Lung (tissue), 12 donors: ENCODE results near the gene RINT1. TPM values are rescaled to one million over a fixed set of nuclear protein-coding genes. Genes with fewer than 3 reads are reported as not detected.
A peak's percentile ranks its signal among the peaks of the same experiment; 100 is the strongest.

Experiments
- ATAC-seq: fragments of 200-7000 bp; cut with Tn5 transposase; one replicate; pipeline ENCODE4 v1.9.1; 2020; ENCODE audit warnings: moderate number of reproducible peaks; ENCODE audit not compliant: insufficient read depth, low FRiP score
- DNase-seq, 3 donors: peaks; one replicate each; pipeline ENCODE4 v3.0.0-alpha.2; 2013 to 2017
- H3K27ac ChIP-seq, 2 donors: one replicate each; pipeline ENCODE4 v1.5.1; 2013; ENCODE audit warnings: mild to moderate bottlenecking in 2 of 2, moderate library complexity in 2 of 2, control low read depth in 1 of 2, inconsistent platforms in 1 of 2, low read depth in 1 of 2, low read length in 1 of 2
- H3K27me3 ChIP-seq, 3 donors: one replicate each; pipeline ENCODE4 v1.5.1; 2013; ENCODE audit warnings: low read length in 2 of 3; ENCODE audit not compliant: control insufficient read depth in 3 of 3, insufficient read depth in 3 of 3
- H3K36me3 ChIP-seq, 4 donors: one replicate each; pipeline ENCODE4 v1.5.1; 2013; ENCODE audit warnings: low read length in 4 of 4, mild to moderate bottlenecking in 1 of 4, moderate library complexity in 1 of 4; ENCODE audit not compliant: control insufficient read depth in 4 of 4, insufficient read depth in 4 of 4
- H3K4me1 ChIP-seq, 5 donors: one replicate each; pipeline ENCODE4 v1.5.1; 2013; ENCODE audit warnings: low read length in 5 of 5, mild to moderate bottlenecking in 2 of 5, moderate library complexity in 1 of 5; ENCODE audit not compliant: control insufficient read depth in 5 of 5, insufficient read depth in 5 of 5
- H3K4me3 ChIP-seq: one replicate; pipeline ENCODE4 v1.5.1; 2013; ENCODE audit warnings: mild to moderate bottlenecking, control low read depth, moderate library complexity
- H3K9ac ChIP-seq, 2 donors: one replicate each; pipeline ENCODE4 v1.5.1; 2013; ENCODE audit warnings: low read length in 2 of 2, control low read depth in 1 of 2; ENCODE audit not compliant: insufficient read depth in 1 of 2
- H3K9me3 ChIP-seq, 4 donors: one replicate each; pipeline ENCODE4 v1.5.1; 2013; ENCODE audit warnings: low read length in 3 of 4, mild to moderate bottlenecking in 1 of 4, moderate library complexity in 1 of 4; ENCODE audit not compliant: control insufficient read depth in 4 of 4, insufficient read depth in 3 of 4
- CTCF ChIP-seq: IDR thresholded peaks from 2 replicates; pipeline ENCODE4 v1.5.1; 2012; ENCODE audit warnings: mild to moderate bottlenecking; ENCODE audit errors: control extremely low read depth, extremely low read depth
- WGBS, 2 donors: extraction: QIAGEN DNeasy Blood & Tissue Kit; methylation state at CpG; one replicate each; pipeline ENCODE4 v1.1.7; 2013; 5-methylcytosine and 5-hydroxymethylcytosine counted together
- polyA plus RNA-seq, 2 donors: library from polyadenylated mRNA; stranded (reverse); fragments of 200-250 nt; gene quantifications; one replicate each; pipeline ENCODE4 v1.2.1, GENCODE V29; 2013
- total RNA-seq, 2 donors: library from RNA; depleted of rRNA in 1 of 2; stranded (reverse); fragments of >200 nt in 1 of 2; gene quantifications; one replicate each; pipeline ENCODE4 v1.2.1, GENCODE V29; 2014 to 2021
- donor health status: control.
- donor health status: control.
- donor health status: Bipolar disorder and iron deficiency.
- donor health status: healthy.
- donor health status: DM: yes; HTN: yes; CAD: no.

RINT1 gene
- total and polyA plus RNA-seq, 4 donors = 8.4 to 21.9 (median 18.1) TPM

DNA sequence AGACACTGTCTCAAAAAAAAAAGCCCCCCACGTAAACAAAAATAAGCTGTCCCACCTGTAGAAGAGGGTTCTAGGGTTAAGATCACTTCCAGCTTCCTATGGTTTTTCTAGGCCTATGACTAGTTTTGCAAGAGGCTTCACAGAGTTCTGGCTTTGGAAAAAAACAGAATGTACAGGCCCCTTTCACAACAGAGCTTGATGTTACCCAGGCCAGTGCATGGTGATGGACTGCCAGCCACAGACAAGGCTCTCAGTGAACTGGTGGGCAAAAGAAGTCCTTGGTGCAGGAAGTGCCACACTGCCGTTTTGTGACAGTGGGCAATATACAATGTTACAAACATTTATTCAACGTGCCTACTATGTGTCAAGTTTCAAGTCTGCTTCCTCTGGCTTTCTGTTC lies 67.5 kb downstream of the RINT1 start:
- Histone ChIP-seq H3K9ac (no peak overlapping the region), H3K4me3 (no peak overlapping the region), H3K4me1 (no peaks in the 10 kb centered on the region), H3K27me3 (no peaks in the 10 kb centered on the region), H3K27ac (no peak overlapping the region), H3K36me3 (no peaks in the 10 kb centered on the region), H3K9me3 (no peaks in the 10 kb centered on the region)
- ATAC-seq (no peak), DNase-seq (no peak)
- WGBS, 2 donors = 74 to 77% methylated on average over 3 of the region's 3 CpGs
- TF ChIP-seq CTCF = no peak

DNA sequence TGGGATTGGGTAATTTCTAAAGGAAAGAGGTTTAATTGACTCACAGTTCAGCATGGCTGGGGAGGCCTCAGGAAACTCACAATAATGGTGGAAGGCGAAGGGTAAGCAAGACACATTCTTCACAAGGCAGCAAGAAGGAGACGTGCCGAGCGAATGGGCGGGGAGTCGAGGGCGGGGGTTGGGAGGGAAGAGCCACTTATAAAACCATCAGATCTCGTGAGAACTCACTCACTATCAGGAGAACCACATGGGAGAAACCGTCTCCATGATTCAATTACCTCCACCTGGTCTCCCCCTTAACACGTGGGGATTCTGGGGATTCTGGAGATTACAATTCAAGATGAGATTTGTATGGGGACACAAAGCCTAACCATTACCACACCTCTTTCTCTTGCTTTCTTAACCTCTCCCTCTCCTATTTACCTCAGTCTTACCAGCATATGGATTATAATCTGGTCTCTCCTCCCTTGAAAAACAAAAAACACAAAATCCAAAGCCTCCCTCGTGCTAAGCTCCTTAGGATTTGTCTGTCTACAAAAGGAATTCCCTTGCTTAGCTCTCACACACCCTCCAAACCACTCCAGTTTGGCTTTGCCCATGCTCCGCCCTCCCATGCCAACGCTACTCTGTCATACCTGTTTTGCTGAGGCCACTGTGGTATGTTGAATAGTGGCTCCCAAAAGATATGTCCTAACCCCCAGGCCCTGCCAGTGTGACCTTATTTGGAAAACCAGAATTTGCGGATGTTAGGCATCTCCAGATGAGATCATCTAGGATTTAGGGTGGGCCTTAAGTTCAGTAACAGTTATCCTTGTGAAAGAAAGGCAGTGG lies 68.9 kb downstream of the RINT1 start:
- Histone ChIP-seq H3K36me3 (no peaks in the 10 kb centered on the region), H3K4me1 (no peaks in the 10 kb centered on the region), H3K27ac (no peak overlapping the region), H3K9me3 (no peaks in the 10 kb centered on the region), H3K4me3 (no peak overlapping the region), H3K9ac (no peak overlapping the region), H3K27me3 (no peaks in the 10 kb centered on the region)
- TF ChIP-seq CTCF = no peak
- ATAC-seq (peak; percentile 79), DNase-seq (peak in 2 of 3 donors; percentile 26 to 41)
- 73 to 81% methylated on average over 14 of the region's 14 CpGs for WGBS, 2 donors

DNA sequence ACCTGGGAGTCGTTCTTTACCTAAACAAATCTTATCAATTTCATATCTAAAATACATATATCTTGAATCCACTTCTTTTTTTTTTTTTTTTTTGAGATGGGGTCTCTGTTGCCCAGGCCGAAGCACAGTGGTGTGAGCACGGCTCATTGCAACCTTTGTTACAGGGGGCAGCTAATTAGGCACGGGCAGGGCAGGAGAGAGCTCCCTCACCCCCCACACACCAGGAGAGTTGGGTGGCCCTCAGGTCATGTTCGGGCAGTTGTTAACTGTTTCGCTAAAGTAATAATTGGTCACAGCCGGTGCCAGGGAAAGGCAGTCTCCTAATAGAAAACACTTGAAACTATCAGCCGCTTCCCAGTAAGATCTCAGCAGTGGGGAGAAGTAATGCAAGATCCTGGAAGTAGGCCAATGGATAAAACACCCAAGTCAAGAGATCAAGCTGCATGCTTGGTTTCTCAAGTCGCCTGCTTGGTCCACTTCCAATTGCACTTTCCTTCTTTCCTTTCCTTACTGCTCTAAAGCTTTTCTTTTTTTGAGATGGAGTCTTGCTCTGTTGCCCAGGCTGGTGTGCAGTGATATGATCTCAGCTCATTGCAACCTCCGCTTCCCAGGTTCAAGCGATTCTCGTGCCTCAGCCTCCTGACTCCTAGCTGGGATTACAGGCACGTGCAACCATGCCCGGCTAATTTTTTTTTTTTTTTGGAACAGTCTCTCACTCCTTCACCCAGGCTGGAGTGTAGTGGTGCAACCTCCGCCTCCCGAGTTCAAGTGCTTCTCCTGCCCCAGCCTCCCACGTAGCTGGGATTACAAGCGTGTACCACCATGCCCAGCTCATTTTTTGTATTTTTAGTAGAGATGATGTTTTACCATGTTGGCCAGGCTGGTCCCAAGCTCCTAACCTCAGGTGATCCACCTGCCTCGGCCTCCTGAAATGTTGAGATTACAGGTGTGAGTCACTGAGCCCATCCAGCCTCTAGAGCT lies 70.6 kb downstream of the RINT1 start:
- 72 to 85% methylated on average over 19 of the region's 19 CpGs for WGBS, 2 donors
- no peak for TF ChIP-seq CTCF
- Histone ChIP-seq H3K36me3 (peaks cover 0 to 5% (median 1%) of the 10 kb centered on the region in 4 donors), H3K27me3 (no peaks in the 10 kb centered on the region), H3K4me1 (no peaks in the 10 kb centered on the region), H3K9me3 (no peaks in the 10 kb centered on the region), H3K4me3 (no peak overlapping the region), H3K9ac (no peak overlapping the region), H3K27ac (no peak overlapping the region)
- ATAC-seq = no peak
- peak; percentile 21 to 77 (median 56) for DNase-seq
